ENCODE data around the gene LHX5.

GRCh38 chr12:113469949-113470743 is 1.5 kb downstream of the LHX5 start:
- no peak for TF ChIP-seq POLR2A (IDR thresholded peaks at IDR 0.05)
- TF ChIP-seq CTCF (IDR thresholded peaks at IDR 0.05) = no peak
- no peak for TF ChIP-seq EP300 (IDR thresholded peaks at IDR 0.05)

All from ovary (tissue), 3 donors.